ENCODE results near the gene KCNK10. TPM values are rescaled to one million over a fixed set of nuclear protein-coding genes. Genes with fewer than 3 reads are reported as not detected.
A peak's percentile ranks its signal among the peaks of the same experiment; 100 is the strongest.

The KCNK10 gene
- polyA plus RNA-seq, 1 of the 3 experiments (the other 2 are of a cell fraction): not detected

- H3K36me3 ChIP-seq (replicated peaks in 1 of 2; ENCODE audit: control insufficient read depth in 1 of 2, insufficient read depth in 2 of 2, low read length in 1 of 2): no peaks in the 10 kb centered on the region
- no peak overlapping the region for H3K4me3 ChIP-seq (ENCODE audit: low read depth in 2 of 2, low read length in 1 of 2)
- peak; percentile 75 for DNase-seq
- H4K20me1 ChIP-seq (ENCODE audit: insufficient read depth): no peaks in the 10 kb centered on the region
- no peaks in the 10 kb centered on the region for H3K79me2 ChIP-seq (ENCODE audit: insufficient read depth)
- no peaks in the 10 kb centered on the region for H3K27me3 ChIP-seq (ENCODE audit: insufficient read depth)
- WGBS (ENCODE audit: low lambda C conversion rate): 2% methylated on average over 6 of the region's 6 CpGs
- no peak overlapping the region for H3K9ac ChIP-seq
- no peak overlapping the region for H2AFZ ChIP-seq (ENCODE audit: low read depth)
- ChIA-PET CTCF (no interaction called here), POLR2A (no interaction called here)
- H3K9me2 ChIP-seq: no peaks in the 10 kb centered on the region
- no peak overlapping the region; a peak in 1 of 4 replicates for H3K27ac ChIP-seq (ENCODE audit: low read depth in 2 of 2, low read length in 1 of 2)
- peaks cover 0 to 9% of the 10 kb centered on the region in 2 experiments; a peak in 2 of 4 replicates for H3K4me1 ChIP-seq (ENCODE audit: control insufficient read depth in 1 of 2, insufficient read depth in 2 of 2, low read depth in 1 of 2, low read length in 1 of 2)
- no peaks in the 10 kb centered on the region for H3F3A ChIP-seq (replicated peaks; ENCODE audit: insufficient read depth)
- no peak overlapping the region for H3K4me2 ChIP-seq
- no peaks in the 10 kb centered on the region for H3K9me3 ChIP-seq
- no peak for TF ChIP-seq CTCF (IDR thresholded peaks at IDR 0.05)
- no peak for TF ChIP-seq NFIC (IDR thresholded peaks at IDR 0.05; ENCODE audit: borderline replicate concordance)
- TF ChIP-seq, protein P1, sequence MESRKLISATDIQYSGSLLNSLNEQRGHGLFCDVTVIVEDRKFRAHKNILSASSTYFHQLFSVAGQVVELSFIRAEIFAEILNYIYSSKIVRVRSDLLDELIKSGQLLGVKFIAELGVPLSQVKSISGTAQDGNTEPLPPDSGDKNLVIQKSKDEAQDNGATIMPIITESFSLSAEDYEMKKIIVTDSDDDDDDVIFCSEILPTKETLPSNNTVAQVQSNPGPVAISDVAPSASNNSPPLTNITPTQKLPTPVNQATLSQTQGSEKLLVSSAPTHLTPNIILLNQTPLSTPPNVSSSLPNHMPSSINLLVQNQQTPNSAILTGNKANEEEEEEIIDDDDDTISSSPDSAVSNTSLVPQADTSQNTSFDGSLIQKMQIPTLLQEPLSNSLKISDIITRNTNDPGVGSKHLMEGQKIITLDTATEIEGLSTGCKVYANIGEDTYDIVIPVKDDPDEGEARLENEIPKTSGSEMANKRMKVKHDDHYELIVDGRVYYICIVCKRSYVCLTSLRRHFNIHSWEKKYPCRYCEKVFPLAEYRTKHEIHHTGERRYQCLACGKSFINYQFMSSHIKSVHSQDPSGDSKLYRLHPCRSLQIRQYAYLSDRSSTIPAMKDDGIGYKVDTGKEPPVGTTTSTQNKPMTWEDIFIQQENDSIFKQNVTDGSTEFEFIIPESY (IDR thresholded peaks at IDR 0.05; ENCODE audit: borderline replicate concordance, low read depth): no peak
- TF ChIP-seq RCOR1 (IDR thresholded peaks at IDR 0.05; ENCODE audit: low read length): no peak
- TF ChIP-seq RXRA (IDR thresholded peaks at IDR 0.05; ENCODE audit: borderline replicate concordance, low read depth): no peak
- no peak for TF ChIP-seq FOSL2 (IDR thresholded peaks at IDR 0.05; ENCODE audit: borderline replicate concordance, low read depth)
- peak in 1 of 2 experiments; percentile 31; a peak in 1 of 4 replicates for TF ChIP-seq EP300 (IDR thresholded peaks at IDR 0.05; ENCODE audit: borderline replicate concordance in 1 of 2, low read depth in 1 of 2, low read length in 1 of 2)
- TF ChIP-seq NRF1 (IDR thresholded peaks at IDR 0.05; ENCODE audit: low read depth, low read length): no peak
- TF ChIP-seq GABPA (IDR thresholded peaks at IDR 0.05; ENCODE audit: low read depth): no peak
- TF ChIP-seq TCF12 (IDR thresholded peaks at IDR 0.05): no peak
- TF ChIP-seq GATA2 (CRISPR knock-in tag; IDR thresholded peaks at IDR 0.05): peak; percentile 18; the same call in 1 of the 2 replicates
- TF ChIP-seq RAD21 (IDR thresholded peaks at IDR 0.05; ENCODE audit: low read length): no peak
- no peak for TF ChIP-seq PBX3 (IDR thresholded peaks at IDR 0.05)
- peak; percentile 67 for TF ChIP-seq FOXJ3 (CRISPR knock-in tag; IDR thresholded peaks at IDR 0.05)
These were observed 10.8 kb downstream of the KCNK10 start for GRCh38 chr14:88312257-88312656.

Measured in SK-N-SH (cell line).